Chondrocyte (in vitro differentiated cells): ENCODE results near the gene NUDT6. TPM values are rescaled to one million over a fixed set of nuclear protein-coding genes. Genes with fewer than 3 reads are reported as not detected.

Source experiments
- DNase-seq: peaks from one replicate; pipeline ENCODE4 v3.0.0; 2021; ENCODE audit warnings: mixed read lengths, low spot score
- H3K27ac Mint-ChIP-seq: one replicate; pipeline ENCODE4 v1.8.0; 2021; ENCODE audit warnings: mild to moderate bottlenecking, moderate library complexity, mixed read lengths; ENCODE audit not compliant: unreplicated experiment
- H3K27me3 Mint-ChIP-seq: 2 replicates; pipeline ENCODE4 v1.8.0; 2021; ENCODE audit warnings: low read depth, mixed read lengths
- H3K36me3 Mint-ChIP-seq: 2 replicates; pipeline ENCODE4 v1.8.0; 2021; ENCODE audit warnings: low read depth, mixed read lengths
- H3K4me1 Mint-ChIP-seq: 2 replicates; pipeline ENCODE4 v1.8.0; 2021; ENCODE audit warnings: low read depth, mild to moderate bottlenecking, mixed read lengths
- H3K4me3 Mint-ChIP-seq: one replicate; pipeline ENCODE4 v1.8.0; 2021; ENCODE audit warnings: mild to moderate bottlenecking, moderate library complexity, mixed read lengths; ENCODE audit not compliant: unreplicated experiment
- H3K9me3 Mint-ChIP-seq: 2 replicates; pipeline ENCODE4 v1.8.0; 2021; ENCODE audit warnings: low read depth, mixed read lengths
- total RNA-seq: library from RNA; stranded (reverse); gene quantifications from 3 replicates; pipeline ENCODE4 v1.2.1, GENCODE V29; 2021
- TF ChIP-seq, protein P1 (sequence below): fragments of 200-600 bp; sonication (generic); IDR thresholded peaks from 2 replicates; pipeline ENCODE4 v1.5.0; 2021; ENCODE audit warnings: antibody characterized with exemption, mild to moderate bottlenecking, moderate library complexity

Gene NUDT6
- total RNA-seq, 1 donor from 2014 or later = 4.2 TPM

DNA sequence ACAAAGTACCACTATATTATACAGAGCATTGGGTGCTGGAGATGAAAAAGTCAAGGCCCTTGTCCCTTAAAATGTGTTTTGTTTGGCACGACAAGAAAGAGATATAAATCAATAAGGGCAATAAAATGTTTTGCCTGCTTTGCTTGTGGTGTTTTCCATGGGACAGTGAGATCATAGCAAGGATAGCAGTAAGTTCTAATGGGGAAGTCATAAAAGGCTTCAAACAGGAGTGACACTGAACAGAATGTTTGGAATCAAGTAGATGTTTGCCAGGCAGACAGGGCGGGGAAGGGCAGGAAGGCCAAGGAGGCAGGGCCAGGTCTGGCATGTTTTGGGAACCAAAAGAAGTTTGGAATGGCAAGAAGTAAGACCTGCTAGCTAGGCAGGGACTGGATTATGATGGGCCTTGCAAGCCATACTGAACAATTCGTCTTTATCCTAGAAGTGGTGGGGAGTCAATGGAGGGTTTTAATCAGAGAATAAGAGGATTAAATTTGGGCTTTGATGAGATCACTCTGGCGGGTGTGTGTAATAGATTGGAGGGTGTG, 79.3 kb downstream of the NUDT6 start:
- no peaks in the 10 kb centered on the region for H3K9me3 Mint-ChIP-seq
- DNase-seq = no peak
- no peaks in the 10 kb centered on the region for H3K27me3 Mint-ChIP-seq
- TF ChIP-seq, protein P1, sequence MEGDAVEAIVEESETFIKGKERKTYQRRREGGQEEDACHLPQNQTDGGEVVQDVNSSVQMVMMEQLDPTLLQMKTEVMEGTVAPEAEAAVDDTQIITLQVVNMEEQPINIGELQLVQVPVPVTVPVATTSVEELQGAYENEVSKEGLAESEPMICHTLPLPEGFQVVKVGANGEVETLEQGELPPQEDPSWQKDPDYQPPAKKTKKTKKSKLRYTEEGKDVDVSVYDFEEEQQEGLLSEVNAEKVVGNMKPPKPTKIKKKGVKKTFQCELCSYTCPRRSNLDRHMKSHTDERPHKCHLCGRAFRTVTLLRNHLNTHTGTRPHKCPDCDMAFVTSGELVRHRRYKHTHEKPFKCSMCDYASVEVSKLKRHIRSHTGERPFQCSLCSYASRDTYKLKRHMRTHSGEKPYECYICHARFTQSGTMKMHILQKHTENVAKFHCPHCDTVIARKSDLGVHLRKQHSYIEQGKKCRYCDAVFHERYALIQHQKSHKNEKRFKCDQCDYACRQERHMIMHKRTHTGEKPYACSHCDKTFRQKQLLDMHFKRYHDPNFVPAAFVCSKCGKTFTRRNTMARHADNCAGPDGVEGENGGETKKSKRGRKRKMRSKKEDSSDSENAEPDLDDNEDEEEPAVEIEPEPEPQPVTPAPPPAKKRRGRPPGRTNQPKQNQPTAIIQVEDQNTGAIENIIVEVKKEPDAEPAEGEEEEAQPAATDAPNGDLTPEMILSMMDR = no peak
- peaks cover 46% of the 10 kb centered on the region for H3K4me1 Mint-ChIP-seq
- peak overlapping the region; percentile 52 for H3K27ac Mint-ChIP-seq
- no peak overlapping the region for H3K4me3 Mint-ChIP-seq
- H3K36me3 Mint-ChIP-seq = peaks cover 7% of the 10 kb centered on the region

Other genes with a start within 250 kb of the NUDT6 start
- gene BBS12, start 189.9 kb downstream of the NUDT6 start, total RNA-seq = 3.3 to 5.4 TPM (median 3.3 TPM) in 3 replicates
- 25.0 to 26.2 TPM (median 25.1 TPM) in 3 replicates for gene FGF2, start 95.8 kb downstream of the NUDT6 start, total RNA-seq